Measurements from ENCODE around the gene TMED6. TPM values are rescaled to one million over a fixed set of nuclear protein-coding genes. Genes with fewer than 3 reads are reported as not detected.

TMED6 gene
- total and polyA plus RNA-seq, 2 of the 8 experiments (the other 6 are each of a cell fraction or from before 2014, with no cell fraction given), result not detected

GRCh38 chr16:69321080-69321479, 30.5 kb downstream of the TMED6 start:
- Histone ChIP-seq H3K4me1 (replicated peaks in 1 of 4; ENCODE audit: control insufficient read depth in 3 of 4, insufficient read depth in 4 of 4, low read length in 3 of 4) (no peaks in the 10 kb centered on the region), H2BK5ac (ENCODE audit: low read depth, low read length) (no peak overlapping the region), H4K8ac (ENCODE audit: extremely low read depth, insufficient read depth, low read length) (no peak overlapping the region), H2BK12ac (ENCODE audit: low read depth, low read length) (no peak overlapping the region), H2BK15ac (ENCODE audit: low read length) (no peak overlapping the region), H3K79me1 (ENCODE audit: low read depth, low read length) (peaks cover 4% of the 10 kb centered on the region), H3K79me2 (ENCODE audit: control insufficient read depth in 1 of 2, insufficient read depth in 2 of 2, low read length in 2 of 2) (peaks cover 0 to 28% of the 10 kb centered on the region in 2 experiments; a peak in 3 of 4 replicates), H3K27me3 (replicated peaks in 1 of 4; ENCODE audit: control insufficient read depth in 3 of 4, extremely low read depth in 1 of 4, insufficient read depth in 3 of 4, low read length in 3 of 4) (no peaks in the 10 kb centered on the region), H4K5ac (ENCODE audit: insufficient read length, low read depth, low read length) (no peak overlapping the region), H3K14ac (ENCODE audit: insufficient read length) (no peak overlapping the region), H2BK20ac (ENCODE audit: low read length) (no peak overlapping the region), H3K9ac (replicated peaks in 1 of 4; ENCODE audit: extremely low read depth in 1 of 4, low read depth in 3 of 4, low read length in 3 of 4) (no peak overlapping the region), H2BK120ac (replicated peaks; ENCODE audit: low read depth, low read length) (no peak overlapping the region), H3K23ac (ENCODE audit: insufficient read length) (no peak overlapping the region), H2AFZ (ENCODE audit: low read length) (no peak overlapping the region), H3K4me2 (ENCODE audit: insufficient read depth in 1 of 2, low read depth in 2 of 2, low read length in 2 of 2) (no peak overlapping the region), H3K9me3 (ENCODE audit: insufficient read depth in 2 of 2, low read depth in 1 of 2, low read length in 1 of 2) (no peaks in the 10 kb centered on the region), H4K20me1 (replicated peaks in 1 of 2; ENCODE audit: control insufficient read depth in 1 of 2, insufficient read depth in 2 of 2, low read length in 2 of 2) (peaks cover 5 to 35% of the 10 kb centered on the region in 2 experiments), H3K18ac (ENCODE audit: extremely low read depth, low read length) (no peak overlapping the region), H2AK5ac (ENCODE audit: low read depth, low read length) (no peak overlapping the region), H4K91ac (replicated peaks; ENCODE audit: insufficient read length, low read length) (no peak overlapping the region), H3K56ac (replicated peaks; ENCODE audit: insufficient read length, low read depth, low read length) (no peak overlapping the region), H3K4me3 (ENCODE audit: extremely low read depth in 1 of 4, insufficient read depth in 2 of 4, low read depth in 3 of 4, low read length in 4 of 4) (no peak overlapping the region), H3K4ac (replicated peaks; ENCODE audit: insufficient read length, low read depth, low read length) (no peak overlapping the region), H3K36me3 (ENCODE audit: control insufficient read depth in 2 of 4, insufficient read depth in 4 of 4, low read length in 3 of 4) (peaks cover 25 to 79% (median 52%) of the 10 kb centered on the region in 4 experiments), H3K23me2 (ENCODE audit: low read depth, low read length) (no peaks in the 10 kb centered on the region; the same call in 1 of the 2 replicates), H3K27ac (ENCODE audit: low read depth, low read length) (no peak overlapping the region)
- ChIA-PET POLR2A (ENCODE audit: partially characterized antibody) (interaction anchor here (1.4 to 24.8 kb wide), 2 partner anchors 16 to 137 kb away, joined by 3 to 497 read pairs; partner anchors contain the start of genes COG8, NIP7, PDF and TMED6), CTCF (ENCODE audit: partially characterized antibody) (no interaction called here)
- no peak for DNase-seq (ENCODE audit: low read depth in 1 of 2, low spot score in 2 of 2)
- no peak for FAIRE-seq
- WGBS, 2 experiments (ENCODE audit: extremely low coverage in 1 of 2, insufficient coverage in 1 of 2, insufficient read length in 1 of 2, insufficient replicate concordance in 2 of 2, low coverage in 1 of 2, low lambda C conversion rate in 2 of 2, missing lambda C conversion rate in 1 of 2), result 88% methylated on average over 22 of the region's 22 CpGs; no CpG with 5 or more reads in 1 of the 2 experiments
- TF ChIP-seq, protein P1, sequence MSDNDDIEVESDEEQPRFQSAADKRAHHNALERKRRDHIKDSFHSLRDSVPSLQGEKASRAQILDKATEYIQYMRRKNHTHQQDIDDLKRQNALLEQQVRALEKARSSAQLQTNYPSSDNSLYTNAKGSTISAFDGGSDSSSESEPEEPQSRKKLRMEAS (IDR thresholded peaks at IDR 0.05), result no peak
- TF ChIP-seq RFX5 (IDR thresholded peaks at IDR 0.05; ENCODE audit: borderline replicate concordance, low read depth, low read length), result no peak
- no peak for TF ChIP-seq TAF1 (IDR thresholded peaks at IDR 0.05; ENCODE audit: low read depth, low read length)
- TF ChIP-seq RNF2 (IDR thresholded peaks at IDR 0.05; ENCODE audit: borderline replicate concordance, low read depth, low read length, missing control alignments, poor library complexity, severe bottlenecking), result no peak
- no peak for TF ChIP-seq BACH1 (IDR thresholded peaks at IDR 0.05; ENCODE audit: low read length)
- no peak for TF ChIP-seq TCF12 (IDR thresholded peaks at IDR 0.05; ENCODE audit: low read depth, low read length)
- TF ChIP-seq SRF (IDR thresholded peaks at IDR 0.05; ENCODE audit: low read depth, low read length), result no peak
- no peak for TF ChIP-seq ASH2L (IDR thresholded peaks at IDR 0.05; ENCODE audit: low read length)
- TF ChIP-seq KDM5A (IDR thresholded peaks at IDR 0.05; ENCODE audit: low read length), result no peak
- no peak for TF ChIP-seq EP300 (IDR thresholded peaks at IDR 0.05; ENCODE audit: borderline replicate concordance in 1 of 2, low read depth in 2 of 2, low read length in 2 of 2)
- TF ChIP-seq TBP (IDR thresholded peaks at IDR 0.05; ENCODE audit: low read depth, low read length), result no peak
